ENCODE results near the gene ULK4.

The ULK4 gene

DNA sequence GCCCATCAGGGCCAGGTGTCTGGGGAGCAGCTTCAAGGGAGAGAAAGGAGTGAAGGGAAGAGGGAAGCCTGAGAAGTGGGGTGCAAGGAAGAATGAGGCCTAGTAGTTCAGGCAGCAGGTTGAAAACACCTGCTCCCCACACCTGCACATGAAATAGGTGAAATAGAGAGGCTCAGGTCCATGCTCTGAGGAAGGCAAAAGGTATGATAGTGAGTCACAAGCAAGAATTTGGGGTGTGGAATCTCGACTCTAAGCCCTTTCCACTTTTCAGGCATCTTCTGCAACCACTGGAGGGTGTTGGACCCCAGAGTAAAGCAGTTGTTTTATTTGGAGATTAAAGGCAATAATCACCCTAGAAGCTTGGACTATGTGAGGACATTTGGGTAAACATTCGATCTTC is 605.1 kb downstream of the ULK4 start:
- DNase-seq (ENCODE audit: low spot score), result no peak

DNA sequence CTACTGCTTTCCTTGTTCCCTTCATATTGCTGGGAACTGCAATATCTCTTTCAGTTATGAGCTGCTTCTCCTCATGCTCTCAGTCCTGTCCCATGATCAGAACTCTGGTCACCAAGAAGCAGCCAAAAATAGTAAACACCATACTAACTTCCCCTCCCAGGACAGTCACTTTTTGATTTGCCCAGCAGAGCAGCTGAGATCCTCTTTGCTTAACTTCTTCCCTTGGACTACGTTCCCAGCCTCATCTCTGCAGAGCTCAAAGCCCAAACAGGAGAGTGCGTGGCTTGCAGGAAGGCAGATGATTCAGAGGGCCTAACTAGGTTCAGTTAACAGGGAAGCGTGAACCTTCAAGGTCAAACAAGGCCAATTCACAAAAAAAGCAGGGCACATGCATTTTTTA is 609.4 kb downstream of the ULK4 start:
- no peak for DNase-seq (ENCODE audit: low spot score)

DNA sequence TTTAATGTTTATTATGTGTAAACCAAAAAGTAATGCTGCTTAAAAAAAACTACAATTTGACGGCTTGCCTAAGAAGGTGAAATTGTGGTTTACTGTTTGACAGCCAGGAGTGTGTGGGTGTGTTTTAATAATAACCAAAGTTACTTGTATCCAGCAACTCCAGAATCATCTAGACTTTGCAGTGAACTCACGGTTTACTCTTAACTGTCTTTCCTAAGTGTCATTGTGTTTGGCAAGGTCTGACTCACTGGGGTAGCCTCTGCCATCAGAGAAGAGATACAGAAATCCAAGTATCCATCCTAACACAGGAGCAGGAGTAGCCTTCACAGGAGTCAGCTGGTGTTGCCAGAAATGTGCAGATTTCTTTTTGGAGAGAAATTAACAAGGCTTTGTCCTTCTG is 611.5 kb downstream of the ULK4 start:
- no peak for DNase-seq (ENCODE audit: low spot score)

DNA sequence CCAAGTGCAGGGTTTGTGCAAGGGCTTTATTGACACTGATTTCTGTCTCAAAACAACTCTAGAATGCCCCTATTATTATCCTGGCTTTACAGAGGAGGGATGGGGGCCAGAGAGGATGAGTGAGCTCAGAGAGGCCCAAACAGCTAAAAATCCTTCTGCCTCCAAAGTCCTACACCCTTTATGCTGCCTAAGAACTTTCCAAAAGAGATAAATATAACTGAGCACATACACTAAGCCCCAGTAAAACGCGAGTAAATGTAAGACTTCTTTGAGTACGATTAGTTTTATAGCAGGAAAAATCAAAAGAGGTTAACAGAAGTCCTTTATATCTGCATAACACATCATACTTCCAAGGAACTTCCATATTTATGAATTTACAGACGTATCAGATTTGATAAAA is 613.5 kb downstream of the ULK4 start:
- no peak for DNase-seq (ENCODE audit: low spot score)

DNA sequence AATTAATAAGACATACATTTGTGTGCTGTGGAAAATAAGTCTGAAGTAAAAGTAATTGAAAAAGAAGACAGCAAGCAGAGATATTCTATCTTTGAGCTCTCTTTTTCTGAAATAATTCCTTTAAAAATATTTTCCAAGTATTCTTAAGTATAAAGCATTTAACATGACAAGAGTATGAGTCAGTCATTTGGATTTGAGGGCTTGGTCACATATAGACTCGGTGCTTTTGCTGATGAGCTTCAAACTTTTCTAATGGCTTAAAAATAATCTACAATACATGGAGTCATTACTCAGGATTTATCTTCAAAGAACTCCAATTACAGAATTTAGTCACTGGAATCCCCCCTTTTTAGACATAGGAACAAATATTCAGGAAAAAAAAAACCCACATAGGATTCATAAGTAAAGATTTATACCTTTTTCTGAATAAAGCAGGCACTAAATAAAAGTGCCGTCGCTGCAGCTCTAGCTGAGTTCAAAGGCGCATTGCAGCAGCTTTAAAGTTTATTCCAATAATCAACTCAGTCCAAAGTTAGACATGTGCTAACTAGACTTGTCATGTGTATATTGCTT is 615.1 kb downstream of the ULK4 start:
- DNase-seq (ENCODE audit: low spot score), result no peak

DNA sequence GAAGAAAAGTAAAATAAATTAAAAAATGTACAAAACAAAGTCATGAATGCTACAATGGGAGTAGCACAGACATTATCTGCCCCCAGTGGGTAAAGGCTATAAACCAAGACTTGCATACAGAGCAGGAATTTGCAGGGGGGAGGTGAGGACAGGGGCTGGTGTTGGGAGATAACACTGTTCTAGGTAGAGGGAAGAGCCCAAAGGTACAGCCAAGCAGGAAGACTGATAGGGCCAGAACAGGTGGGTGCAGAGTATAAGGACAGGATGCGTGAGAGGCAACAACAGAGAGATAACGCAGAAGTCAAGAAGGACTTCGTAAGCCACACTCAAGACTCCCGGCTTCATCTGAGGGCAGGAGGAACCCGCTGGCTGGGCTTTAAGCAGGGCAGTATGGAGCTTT is 616.1 kb downstream of the ULK4 start:
- no peak for DNase-seq (ENCODE audit: low spot score)

DNA sequence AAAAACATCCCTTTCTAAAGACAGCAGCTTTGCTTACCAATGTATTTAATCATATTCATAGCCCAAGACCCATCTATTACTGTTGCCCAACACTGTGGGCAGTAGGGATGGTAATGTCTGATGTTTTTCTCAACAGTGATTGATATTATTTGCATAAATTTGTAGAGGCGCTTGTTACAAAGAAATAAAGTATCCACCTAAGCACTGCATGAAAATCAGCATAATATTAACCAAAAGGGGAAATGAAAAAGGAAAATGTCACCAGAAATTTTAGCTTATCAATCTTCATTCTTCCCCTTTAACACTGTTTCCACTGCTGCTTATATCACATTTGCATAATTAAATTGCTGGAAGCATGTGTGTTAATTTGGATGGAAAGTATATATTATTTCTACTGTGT is 622.1 kb downstream of the ULK4 start:
- DNase-seq (ENCODE audit: low spot score), result no peak

DNA sequence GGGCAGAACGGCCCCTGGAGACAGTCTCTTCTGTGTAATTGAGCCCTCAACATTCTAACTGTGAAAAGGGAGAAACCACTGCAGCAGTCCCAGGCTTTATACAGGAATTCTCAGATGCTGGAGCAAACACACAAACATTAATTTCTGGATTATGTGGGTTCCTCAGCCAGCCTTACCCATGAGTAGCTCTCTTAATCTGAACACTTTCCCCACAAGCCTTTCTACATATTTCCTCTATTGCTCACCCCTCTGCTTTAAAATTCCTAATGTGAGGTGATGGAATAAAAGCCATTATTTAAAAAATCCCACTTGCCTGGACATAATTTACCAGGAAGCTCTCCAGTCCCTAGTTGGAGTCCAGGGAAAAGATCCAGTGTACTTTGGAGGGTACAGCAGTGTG is 623.6 kb downstream of the ULK4 start:
- no peak for DNase-seq (ENCODE audit: low spot score)

DNA sequence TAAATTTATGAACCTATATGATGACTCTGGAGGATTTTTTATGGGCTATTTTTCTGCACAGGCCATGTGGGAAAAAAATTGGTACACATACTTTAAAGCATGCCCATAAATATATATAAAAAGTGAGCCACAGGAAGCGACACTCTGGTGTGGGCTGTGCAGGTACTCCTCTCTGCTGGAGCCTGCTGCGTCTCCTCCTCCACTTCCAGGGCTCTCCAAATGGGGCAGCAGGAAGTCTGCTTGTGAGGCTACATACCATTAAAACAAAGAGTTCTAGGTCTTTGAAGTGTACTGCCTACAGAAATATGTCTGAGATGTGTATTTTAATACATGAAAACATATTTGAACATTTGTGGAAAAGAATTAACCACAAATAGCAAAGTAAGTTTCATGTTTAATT is 627.5 kb downstream of the ULK4 start:
- no peak for DNase-seq (ENCODE audit: low spot score)

DNA sequence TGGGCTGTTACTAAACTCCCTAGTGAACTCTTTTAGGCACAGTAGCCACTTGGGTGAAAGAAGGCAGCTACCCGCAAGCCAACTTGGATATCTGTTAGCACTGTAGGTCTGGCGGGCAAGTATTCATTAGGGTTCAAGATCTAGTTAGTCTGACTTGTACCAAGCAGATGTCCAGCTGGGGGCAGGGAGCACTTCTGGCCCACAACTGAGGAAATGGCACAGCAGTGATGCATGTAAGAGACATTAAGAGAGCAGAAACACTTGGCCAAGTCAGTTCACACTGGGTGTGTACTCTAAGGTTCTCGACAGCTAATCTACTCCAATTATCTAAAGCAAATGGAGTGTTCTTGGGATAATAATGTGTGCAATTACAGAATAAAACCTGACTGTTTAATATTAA is 630.9 kb downstream of the ULK4 start:
- DNase-seq (ENCODE audit: low spot score), result no peak

DNA sequence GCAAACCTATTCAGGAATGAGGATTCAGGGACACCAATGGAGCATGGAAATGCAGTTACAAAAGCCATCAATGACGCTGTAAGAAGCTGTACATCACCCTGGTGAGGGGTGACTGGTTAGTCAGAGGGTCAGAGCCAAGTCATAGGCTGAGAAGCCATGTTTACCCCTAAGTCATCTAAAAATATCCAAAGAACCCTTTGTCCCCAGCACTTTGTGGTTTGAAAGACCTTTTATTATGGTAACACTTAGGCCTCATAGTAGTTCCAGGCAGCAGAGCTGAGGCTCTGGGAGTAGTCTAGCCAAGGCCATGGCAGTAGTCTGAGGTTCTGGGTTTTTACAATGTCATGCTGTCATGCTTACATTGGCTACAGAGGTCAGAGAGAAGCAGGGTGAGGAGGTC is 631.4 kb downstream of the ULK4 start:
- DNase-seq (ENCODE audit: low spot score), result no peak

DNA sequence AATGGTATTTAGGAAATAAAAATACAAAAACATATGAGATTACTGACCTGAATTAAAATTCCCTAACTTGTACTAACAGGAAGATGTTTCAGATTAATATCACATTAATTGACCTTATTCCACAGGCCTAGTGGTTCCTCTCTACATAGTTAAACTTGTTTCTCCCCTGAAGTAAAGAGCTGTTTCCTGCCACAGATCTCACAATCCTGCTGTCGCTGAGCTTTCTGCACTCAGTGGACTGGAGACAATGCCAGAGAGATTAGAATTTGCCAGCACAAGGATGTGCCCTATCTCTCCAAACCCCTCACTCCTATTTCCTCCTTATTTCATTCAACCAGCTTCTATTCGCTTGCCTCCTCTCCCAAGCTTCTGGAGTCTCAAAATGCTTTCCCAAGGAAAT is 632.0 kb downstream of the ULK4 start:
- DNase-seq (ENCODE audit: low spot score), result no peak

DNA sequence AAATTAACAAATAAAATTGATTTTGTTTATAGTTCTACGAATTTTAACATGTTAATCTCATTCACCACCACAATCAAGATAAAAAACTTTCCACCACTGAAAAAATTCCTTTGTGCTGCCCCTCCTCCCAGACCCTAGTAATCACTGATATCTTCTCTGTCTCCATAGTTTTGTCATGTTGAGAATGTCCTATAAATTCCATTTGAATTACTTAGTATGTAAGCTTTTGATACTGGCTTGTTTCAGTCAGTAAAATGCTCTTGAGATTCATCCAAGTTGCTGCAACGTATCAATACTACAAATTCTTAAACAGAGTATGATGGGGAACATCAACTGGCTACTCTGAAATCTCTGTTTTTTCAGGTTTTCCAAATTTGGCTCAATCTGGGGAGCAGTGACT is 633.0 kb downstream of the ULK4 start:
- DNase-seq (ENCODE audit: low spot score), result no peak

DNA sequence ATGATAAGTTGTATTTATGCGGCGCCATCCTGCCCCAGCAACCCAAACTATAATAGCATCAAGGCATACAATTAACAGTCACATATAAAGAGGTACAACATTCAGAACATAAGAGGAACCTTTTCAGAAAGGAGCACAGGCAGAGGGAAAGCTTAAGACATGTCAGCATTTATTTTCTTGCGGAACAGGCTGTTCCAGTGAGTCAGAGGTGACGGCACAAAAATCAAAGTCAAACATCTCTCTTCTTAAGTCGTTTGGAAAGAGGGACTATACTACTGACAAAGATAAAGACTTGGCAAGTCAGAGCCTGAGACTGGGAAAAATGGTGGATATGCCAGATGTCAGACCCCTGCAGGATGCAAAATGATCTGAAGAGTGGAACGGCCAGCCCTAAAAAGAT is 634.2 kb downstream of the ULK4 start:
- DNase-seq (ENCODE audit: low spot score), result no peak

DNA sequence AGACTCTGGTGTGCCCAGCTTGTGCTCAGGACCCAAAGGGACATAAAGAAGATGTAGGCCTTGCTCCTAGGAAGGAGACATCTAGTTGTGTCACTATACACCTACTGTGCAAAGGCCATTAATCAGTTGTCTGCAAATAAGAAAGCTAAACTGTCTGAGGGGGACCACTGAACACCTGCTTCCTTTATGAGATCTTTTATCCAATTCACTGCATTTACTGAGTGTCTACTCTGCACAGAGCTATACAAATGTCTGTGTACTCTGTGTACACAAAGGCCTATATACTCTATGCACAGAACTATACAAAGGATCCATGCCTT is 637.8 kb downstream of the ULK4 start:
- DNase-seq (ENCODE audit: low spot score), result no peak

DNA sequence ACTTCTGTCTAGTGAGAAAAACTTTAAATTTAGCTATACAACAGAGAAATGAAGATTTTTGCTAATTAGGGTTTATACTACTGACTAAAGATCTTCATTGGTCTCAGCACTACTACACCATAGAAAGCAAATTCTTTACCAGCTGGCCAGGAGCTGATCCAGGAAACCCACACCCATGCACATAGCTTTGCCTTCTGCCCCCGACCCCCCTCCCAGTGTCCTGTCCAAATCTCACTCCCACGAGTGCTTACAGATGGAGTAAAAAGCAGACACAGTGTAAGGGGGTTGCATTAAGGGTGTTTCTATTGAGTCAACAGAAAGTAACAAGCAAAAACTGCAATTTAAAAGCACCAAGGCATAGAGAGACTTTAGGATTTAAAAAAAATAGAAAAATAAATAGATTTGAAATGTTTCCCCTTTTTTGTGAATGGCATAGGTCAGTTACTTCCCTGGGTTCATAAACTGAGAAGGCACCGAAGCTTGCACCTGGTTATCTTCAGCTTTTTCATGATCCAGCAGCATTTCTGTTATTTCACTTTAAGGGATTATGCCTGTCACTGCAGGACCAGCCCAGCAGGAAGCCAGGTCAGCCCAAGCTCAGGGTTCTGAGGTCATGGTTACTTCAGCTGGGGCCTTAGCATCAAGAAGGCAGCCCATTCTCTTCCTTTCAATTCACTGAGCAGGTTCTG is 638.3 kb downstream of the ULK4 start:
- DNase-seq (ENCODE audit: low spot score), result no peak

DNA sequence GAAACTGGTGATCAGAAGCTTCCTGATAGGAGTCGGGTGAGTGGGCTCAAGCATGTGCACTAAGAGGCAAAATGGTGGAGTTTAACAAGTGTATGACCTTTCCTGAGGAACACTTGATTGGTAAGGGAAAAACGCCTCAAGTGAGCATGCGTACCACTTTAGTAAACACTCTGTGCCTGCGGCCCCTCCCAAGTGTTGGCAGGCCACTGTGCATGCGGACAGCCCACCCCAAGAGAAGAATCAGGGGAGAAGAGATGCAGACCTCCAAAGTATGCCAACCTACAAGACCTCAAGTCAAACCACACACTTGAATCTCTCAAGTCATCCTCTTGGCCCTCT is 640.3 kb downstream of the ULK4 start:
- no peak for DNase-seq (ENCODE audit: low spot score)

DNA sequence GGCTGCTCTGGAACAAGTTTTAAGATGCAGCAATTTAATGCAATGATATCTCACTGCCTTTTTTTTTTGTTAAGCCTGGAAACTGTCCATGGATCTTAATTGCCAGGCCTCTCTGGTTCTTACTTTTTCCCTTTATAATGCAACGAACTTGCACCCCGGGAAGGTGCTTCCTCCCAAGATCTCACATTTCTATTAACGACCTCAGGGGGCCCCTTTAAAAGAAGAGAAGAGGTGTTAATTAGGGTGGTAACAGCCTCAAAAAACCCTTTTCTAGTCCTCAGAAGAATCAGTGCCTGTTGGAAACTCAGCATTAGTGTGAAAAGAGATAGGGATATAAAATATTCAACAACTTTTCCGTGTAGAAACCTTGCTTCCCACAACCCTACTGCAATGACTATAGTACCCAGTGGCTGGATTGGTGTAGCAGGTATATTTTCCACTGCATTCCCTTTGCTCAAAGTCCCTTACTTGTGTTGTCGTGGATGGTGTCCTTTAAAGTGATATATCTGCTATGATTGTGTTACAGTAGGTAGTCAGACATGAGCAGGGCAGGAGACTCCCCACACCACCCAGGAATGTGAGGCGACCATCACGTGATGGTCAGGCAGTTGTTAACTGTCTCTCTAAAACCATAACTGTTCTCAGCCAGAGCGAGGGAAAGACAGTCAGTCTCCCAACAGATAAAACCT is 640.8 kb downstream of the ULK4 start:
- no peak for DNase-seq (ENCODE audit: low spot score)

DNA sequence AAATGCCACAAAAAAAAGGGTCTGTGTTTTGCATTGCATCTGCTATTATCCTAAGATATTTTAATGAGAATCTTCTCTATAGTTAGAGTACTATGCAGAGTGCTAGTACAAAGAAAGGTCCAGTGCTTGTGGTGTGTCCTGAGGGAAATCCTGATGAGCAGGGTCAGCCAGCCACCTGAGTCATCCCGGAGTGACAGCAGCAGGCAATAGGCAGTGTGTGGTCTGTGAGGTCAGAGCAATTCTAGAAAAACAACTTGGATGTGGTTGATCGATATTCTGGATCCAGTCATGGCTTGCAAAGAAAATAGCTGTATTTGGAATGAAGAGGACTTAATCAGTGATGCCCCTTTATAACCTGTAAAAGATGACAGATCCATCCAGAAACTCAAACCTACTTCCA is 643.4 kb downstream of the ULK4 start:
- no peak for DNase-seq (ENCODE audit: low spot score)

DNA sequence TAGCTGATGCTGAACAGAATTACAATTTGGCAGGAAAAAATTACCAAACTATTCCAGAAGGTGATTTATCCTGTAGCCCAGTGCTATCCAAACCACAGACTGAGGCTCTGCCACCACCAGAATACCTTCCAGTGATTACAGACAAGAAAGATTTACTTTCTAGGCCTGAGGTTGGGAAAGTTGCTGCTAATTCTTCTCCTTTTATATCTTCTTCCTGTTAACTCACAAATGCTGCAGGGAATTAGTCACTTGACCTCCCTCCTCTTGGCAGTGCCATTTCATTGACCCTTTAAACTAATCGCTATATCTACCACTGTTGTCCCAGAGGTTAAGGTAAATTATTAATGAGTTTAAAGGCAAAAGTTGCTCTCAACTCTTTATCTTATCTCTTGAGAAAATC is 644.2 kb downstream of the ULK4 start:
- DNase-seq (ENCODE audit: low spot score), result no peak

DNA sequence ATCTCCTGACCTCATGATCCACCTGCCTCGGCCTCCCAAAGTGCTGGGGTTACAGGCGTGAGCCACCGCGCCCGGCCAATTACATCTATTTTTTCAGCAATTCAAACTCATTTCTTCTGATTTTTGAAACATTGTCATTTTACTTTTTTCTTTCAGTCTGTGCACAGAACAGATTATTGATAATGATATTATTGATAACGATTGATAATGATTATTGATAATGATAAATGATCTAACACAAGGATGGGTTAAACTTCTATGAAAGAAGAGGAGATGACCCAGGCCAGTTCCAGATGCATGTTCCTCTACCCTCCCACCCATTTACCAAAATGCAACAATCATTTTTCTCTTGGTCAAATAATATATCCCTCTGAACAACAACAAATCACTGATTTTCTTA is 644.6 kb downstream of the ULK4 start:
- DNase-seq (ENCODE audit: low spot score), result no peak

DNA sequence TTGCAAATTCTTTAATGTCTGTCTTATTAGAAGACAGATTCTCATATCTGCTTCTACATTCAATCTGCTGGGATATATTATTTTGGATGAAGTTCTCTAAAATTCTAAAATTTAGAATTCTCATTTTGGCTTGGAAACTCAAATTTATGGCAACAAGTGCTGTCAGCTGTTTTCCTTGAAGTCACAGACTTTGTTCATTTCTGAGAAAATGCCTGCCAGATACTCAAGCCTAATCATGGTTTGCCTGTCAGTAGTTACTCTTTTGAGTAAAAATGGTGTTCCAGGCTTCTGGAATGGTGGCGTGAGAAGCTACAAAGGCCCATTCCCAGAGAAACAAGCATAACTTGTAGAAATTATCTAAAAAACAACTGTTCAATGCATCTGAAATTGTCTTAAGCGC is 646.8 kb downstream of the ULK4 start:
- DNase-seq (ENCODE audit: low spot score), result no peak

DNA sequence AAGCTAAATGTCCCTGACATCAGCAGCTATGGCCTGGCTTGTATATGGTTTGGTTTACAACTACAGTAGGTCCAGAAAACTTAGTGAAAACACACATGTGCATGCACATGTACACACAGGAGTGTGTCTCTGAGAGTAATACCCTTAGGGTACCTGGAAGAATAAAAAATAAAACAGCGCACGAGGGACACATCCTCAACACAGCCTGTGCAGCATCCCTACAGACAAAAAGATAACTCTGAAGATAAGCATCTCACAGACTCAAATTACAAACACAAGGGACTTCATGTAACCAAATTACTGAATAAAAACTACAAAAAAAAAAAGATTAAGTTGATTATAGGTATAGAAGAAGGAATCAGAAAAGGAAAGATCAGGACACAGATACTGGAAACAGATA is 653.8 kb downstream of the ULK4 start:
- no peak for DNase-seq (ENCODE audit: low spot score)

DNA sequence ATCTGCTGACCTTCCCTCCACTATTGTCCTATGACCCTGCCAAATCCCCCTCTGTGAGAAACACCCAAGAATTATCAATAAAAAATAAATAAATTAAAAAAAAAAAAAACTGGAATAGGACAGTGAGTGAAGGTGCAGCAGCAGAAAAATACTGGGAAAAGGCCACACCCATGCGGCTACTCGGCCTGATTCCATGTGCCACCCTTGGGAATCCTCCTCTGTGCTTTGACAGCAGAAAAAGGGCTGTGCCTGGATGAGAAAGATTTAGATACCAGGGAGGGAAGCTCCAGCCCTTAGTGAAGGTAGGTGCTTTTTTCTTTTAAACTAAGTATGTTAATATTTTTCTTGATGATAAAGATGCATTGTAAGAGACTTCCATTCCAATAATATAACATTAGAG is 654.8 kb downstream of the ULK4 start:
- DNase-seq (ENCODE audit: low spot score), result no peak

All from hematopoietic multipotent progenitor cell treated with erythropoietin and hydrocortisone succinate and interleukin-3 and kit ligand, for 15 days (in vitro differentiated cells).